Measurements from ENCODE around the gene ACHE. TPM values are rescaled to one million over a fixed set of nuclear protein-coding genes. Genes with fewer than 3 reads are reported as not detected.
A peak's percentile ranks its signal among the peaks of the same experiment; 100 is the strongest.
"Not testable (repeated sequence)": the region's sequence is repeated elsewhere in the genome, so short reads cannot be mapped to it uniquely, and the experiment has no call there.

The ACHE gene
- 9.3 TPM for total RNA-seq

DNA sequence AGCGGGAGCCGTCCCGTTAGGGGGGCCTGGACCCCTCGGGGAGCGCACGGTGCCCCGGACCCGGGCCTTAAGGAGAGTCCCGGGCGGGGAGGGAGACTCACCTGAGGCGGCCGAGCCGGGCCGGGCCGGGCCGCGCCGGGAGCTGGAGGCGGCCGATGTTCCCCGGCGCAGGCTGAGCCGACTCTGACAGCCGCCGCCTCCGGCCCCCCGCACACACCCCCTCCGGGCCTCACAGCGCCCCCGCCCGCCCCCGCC is at the start of gene ACHE:
Gene ACHE (minus strand): TSS at position 188 of the 255 bp plus-strand sequence. CDS start 1,656 bp downstream, outside the sequence.
- peak within 1 kb of the TSS; percentile 25 for H3K27ac ChIP-seq
- H3K9me3 ChIP-seq, result no peaks in the 10 kb centered on the region
- intact Hi-C loops (cut with DNase I), result loop anchor here (5.0 kb wide), 2 partner anchors 162 to 182 kb away; no protein-coding TSS in a partner anchor
- H3K4me3 ChIP-seq, result peak within 1 kb of the TSS; percentile 47 to 51
- DNase-seq (ENCODE audit: extremely low spot score in 2 of 2), result no peak
- TF ChIP-seq, protein P1, sequence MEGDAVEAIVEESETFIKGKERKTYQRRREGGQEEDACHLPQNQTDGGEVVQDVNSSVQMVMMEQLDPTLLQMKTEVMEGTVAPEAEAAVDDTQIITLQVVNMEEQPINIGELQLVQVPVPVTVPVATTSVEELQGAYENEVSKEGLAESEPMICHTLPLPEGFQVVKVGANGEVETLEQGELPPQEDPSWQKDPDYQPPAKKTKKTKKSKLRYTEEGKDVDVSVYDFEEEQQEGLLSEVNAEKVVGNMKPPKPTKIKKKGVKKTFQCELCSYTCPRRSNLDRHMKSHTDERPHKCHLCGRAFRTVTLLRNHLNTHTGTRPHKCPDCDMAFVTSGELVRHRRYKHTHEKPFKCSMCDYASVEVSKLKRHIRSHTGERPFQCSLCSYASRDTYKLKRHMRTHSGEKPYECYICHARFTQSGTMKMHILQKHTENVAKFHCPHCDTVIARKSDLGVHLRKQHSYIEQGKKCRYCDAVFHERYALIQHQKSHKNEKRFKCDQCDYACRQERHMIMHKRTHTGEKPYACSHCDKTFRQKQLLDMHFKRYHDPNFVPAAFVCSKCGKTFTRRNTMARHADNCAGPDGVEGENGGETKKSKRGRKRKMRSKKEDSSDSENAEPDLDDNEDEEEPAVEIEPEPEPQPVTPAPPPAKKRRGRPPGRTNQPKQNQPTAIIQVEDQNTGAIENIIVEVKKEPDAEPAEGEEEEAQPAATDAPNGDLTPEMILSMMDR (IDR thresholded peaks at IDR 0.05), result no peak
- no peak for TF ChIP-seq POLR2AphosphoS5 (IDR thresholded peaks at IDR 0.05; ENCODE audit: insufficient read depth in 1 of 2, low read depth in 1 of 2)
- no peak for TF ChIP-seq POLR2A (IDR thresholded peaks at IDR 0.05)
- H3K36me3 ChIP-seq, result no peaks in the 10 kb centered on the region
- H3K27me3 ChIP-seq, result no peaks in the 10 kb centered on the region
- H3K4me1 ChIP-seq, result peaks cover 33% of the 10 kb centered on the region

- intact Hi-C loops (cut with DNase I), result no loop called here
- H3K27ac ChIP-seq, result no peak overlapping the region
Observed at GRCh38 chr7:100944138-100944537, 48.5 kb upstream of the ACHE start.

GRCh38 chr7:100943693-100944092 is 48.0 kb upstream of the ACHE start:
- intact Hi-C loops (cut with DNase I), result no loop called here
- Histone ChIP-seq H3K27me3 (no peaks in the 10 kb centered on the region), H3K9me3 (no peaks in the 10 kb centered on the region), H3K4me3 (no peak overlapping the region), H3K27ac (no peak overlapping the region), H3K4me1 (peaks cover 9% of the 10 kb centered on the region), H3K36me3 (no peaks in the 10 kb centered on the region)
- DNase-seq (ENCODE audit: extremely low spot score in 2 of 2), result no peak
- TF ChIP-seq POLR2AphosphoS5 (IDR thresholded peaks at IDR 0.05; ENCODE audit: insufficient read depth in 1 of 2, low read depth in 1 of 2) (no peak), POLR2A (IDR thresholded peaks at IDR 0.05) (no peak)
- TF ChIP-seq, protein P1 (IDR thresholded peaks at IDR 0.05), result no peak

More at GRCh38 chr7:100944138-100944537, 48.5 kb upstream of the ACHE start:
- H3K9me3 ChIP-seq, result no peaks in the 10 kb centered on the region
- no peak for TF ChIP-seq POLR2AphosphoS5 (IDR thresholded peaks at IDR 0.05; ENCODE audit: insufficient read depth in 1 of 2, low read depth in 1 of 2)
- TF ChIP-seq, protein P1 (IDR thresholded peaks at IDR 0.05), result no peak
- no peak for TF ChIP-seq POLR2A (IDR thresholded peaks at IDR 0.05)
- no peak for DNase-seq (ENCODE audit: extremely low spot score in 2 of 2)
- H3K4me3 ChIP-seq, result no peak overlapping the region
- peaks cover 9% of the 10 kb centered on the region for H3K4me1 ChIP-seq
- H3K27me3 ChIP-seq, result no peaks in the 10 kb centered on the region
- no peaks in the 10 kb centered on the region for H3K36me3 ChIP-seq

DNA sequence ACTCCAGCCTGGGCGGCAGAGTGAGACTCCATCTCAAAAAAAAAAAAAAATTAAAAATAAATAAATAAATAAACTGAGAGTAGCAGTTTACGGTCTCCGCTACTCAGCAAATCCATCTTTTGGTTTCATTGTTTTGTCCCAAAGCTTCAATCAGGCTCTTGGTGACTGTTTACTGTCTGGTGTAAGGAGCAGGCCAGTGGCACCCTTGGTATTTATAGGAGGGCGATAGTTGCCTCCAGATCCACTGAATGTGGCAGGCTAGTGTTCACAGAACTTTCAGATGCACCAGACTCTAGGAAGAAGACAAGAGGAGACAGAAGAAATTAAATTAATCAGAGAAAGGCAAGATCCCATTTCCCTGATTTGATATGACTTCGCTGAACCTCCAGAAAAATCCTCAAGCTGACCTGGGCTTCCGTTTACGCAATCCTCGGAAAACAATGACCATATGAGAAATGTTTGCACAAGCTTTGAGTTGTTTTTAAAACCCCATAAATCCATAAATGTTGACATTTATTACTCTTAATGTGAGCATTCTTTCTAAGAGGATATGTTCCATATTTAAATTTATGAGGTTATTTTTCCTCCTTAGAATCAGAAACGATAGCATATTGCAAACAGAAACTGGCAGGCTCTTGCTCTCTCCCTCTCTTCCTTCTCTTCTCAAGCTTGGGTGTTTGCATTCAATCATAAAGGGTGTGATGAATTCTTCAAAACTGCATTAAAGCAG is 46.5 kb upstream of the ACHE start:
- intact Hi-C loops (cut with DNase I), result no loop called here
- TF ChIP-seq POLR2A (IDR thresholded peaks at IDR 0.05) (no peak), POLR2AphosphoS5 (IDR thresholded peaks at IDR 0.05; ENCODE audit: insufficient read depth in 1 of 2, low read depth in 1 of 2) (peak; percentile 32 to 92)
- no peaks in the 10 kb centered on the region for H3K27me3 ChIP-seq
- no peaks in the 10 kb centered on the region for H3K36me3 ChIP-seq
- DNase-seq (ENCODE audit: extremely low spot score in 2 of 2), result no peak
- H3K27ac ChIP-seq, result peak overlapping the region; percentile 20
- H3K4me3 ChIP-seq, result no peak overlapping the region
- H3K9me3 ChIP-seq, result no peaks in the 10 kb centered on the region
- peaks cover 9% of the 10 kb centered on the region for H3K4me1 ChIP-seq

- H3K4me3 ChIP-seq; H3K4me1 ChIP-seq; H3K27me3 ChIP-seq; H3K9me3 ChIP-seq; H3K36me3 ChIP-seq; DNase-seq (ENCODE audit: extremely low spot score in 2 of 2); intact Hi-C loops (cut with DNase I); H3K27ac ChIP-seq: not testable (repeated sequence)
Observed at GRCh38 chr7:100936167-100936566, 40.5 kb upstream of the ACHE start.

- H3K27me3 ChIP-seq; H3K9me3 ChIP-seq; H3K4me1 ChIP-seq; H3K27ac ChIP-seq; intact Hi-C loops (cut with DNase I); H3K4me3 ChIP-seq; DNase-seq (ENCODE audit: extremely low spot score in 2 of 2); H3K36me3 ChIP-seq: not testable (repeated sequence)
Observed at GRCh38 chr7:100935381-100935780, 39.7 kb upstream of the ACHE start.

All from vagina (tissue), 2 donors.